ENCODE measurements around the gene MORN1.

MORN1 gene

DNA sequence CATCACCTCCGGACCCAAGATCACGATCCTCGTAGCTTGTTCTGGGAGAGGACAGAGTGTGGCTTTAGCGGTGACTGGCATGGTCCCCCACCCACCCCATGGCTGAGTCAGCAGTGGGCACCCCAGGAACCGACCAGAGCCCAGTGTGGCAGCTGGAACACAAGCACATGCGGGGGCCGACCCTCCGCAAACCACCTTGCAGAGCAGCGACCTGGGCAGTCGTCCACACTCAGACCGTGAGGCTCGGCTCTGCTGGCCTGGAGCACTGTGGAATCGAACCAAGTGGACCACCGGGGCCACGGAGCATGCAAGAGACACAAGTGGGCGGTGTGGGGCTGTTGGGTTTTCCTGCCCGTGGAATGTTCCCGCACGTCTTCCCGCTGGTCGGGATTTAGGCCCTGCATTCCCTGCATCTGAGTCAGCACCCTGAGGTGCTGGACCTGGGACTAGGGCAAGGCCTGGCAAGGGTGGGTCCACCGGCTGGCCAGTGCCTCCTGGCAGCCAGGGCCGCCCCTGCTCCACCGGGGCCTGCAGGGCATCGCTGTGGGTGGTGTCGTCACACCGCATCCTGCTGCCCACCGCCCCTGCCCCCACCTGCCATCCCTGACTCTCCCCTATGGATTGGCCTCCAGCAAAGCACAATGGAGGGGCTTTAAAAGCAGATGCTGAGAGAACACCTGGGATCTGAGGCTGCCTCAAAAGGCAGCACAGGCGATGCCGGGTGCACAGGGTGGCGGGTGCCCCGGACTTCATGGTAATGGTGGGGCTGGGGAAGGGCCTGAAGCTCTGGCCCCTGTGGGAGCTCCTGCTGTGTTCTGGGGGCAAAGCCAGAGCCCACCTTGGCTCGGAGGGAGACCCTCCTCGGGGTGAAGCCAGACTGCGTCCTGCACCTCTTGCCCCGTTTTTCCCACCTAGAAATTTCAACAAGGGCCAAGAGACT is 18.5 kb downstream of the MORN1 start:
- no peak for DNase-seq (ENCODE audit: low read depth)

- no peak for DNase-seq (ENCODE audit: low read depth)
Observed at GRCh38 chr1:2368053-2368744, 23.2 kb downstream of the MORN1 start.

DNA sequence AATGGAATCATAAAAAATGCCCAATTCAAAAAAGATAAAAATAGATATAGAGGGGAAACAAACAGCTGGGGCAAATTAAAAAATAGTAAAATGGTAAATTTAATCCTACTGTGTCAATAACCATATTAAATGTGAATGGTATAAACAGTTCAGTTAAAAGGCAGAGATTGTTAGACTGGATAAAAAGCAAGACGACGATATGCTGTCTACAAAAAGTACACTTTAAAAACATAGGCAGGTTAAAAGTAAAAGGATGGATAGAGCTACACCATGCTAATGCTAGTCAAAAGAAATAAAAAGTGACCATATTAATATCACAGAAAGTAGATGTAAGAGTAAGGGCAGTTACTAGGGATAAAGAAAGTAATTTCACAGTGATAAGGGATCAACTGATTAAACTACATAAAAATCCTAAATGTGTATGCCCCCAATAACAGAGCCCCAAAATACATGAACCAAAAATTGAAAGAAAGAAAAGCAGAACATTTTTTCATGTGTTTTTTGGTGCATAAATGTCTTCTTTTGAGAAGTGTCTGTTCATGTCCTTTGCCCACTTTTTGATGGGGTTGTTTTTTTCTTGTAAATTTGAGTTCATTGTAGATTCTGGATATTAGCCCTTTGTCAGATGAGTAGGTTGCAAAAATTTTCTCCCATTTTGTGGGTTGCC is 27.4 kb downstream of the MORN1 start:
- no peak for DNase-seq (ENCODE audit: low read depth)

DNA sequence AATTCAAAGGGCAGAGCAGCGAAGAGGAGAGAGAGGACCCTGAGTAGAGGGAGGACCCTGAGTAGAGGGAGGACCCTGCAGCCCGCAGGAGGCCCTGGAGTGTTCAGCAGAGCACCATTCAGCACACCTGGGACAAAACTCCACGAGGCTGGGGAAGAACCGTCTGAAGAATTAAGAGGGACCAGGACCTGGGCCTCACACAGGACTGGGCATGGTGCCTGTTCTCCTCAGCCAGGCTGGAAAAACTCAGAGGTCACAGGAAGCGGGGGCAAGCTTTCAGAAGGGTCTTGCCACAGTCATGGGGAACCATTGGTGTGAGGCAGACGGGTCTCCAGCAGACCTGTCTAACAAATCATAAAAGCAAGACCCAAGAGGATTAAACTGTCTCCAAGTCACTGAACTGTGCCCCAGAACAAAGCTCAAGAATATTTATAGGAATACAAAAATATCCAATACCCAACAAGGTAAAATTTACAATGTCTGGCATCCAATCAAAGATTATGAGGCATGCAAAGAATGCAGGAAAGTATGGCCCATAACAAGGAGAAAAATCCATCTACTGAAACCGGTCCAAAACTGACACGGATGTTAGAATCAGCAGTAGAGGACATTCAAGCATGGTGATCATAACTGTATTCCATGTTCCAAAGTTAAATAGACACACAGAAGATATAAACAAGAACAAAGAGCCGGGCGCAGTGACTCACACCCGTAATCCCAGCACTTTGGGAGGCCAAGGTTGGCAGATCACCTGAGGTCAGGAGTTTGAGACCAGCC is 30.6 kb downstream of the MORN1 start:
- DNase-seq (ENCODE audit: low read depth) = no peak

GRCh38 chr1:2358651-2359640 is 32.4 kb downstream of the MORN1 start:
- DNase-seq (ENCODE audit: low read depth) = no peak

DNA sequence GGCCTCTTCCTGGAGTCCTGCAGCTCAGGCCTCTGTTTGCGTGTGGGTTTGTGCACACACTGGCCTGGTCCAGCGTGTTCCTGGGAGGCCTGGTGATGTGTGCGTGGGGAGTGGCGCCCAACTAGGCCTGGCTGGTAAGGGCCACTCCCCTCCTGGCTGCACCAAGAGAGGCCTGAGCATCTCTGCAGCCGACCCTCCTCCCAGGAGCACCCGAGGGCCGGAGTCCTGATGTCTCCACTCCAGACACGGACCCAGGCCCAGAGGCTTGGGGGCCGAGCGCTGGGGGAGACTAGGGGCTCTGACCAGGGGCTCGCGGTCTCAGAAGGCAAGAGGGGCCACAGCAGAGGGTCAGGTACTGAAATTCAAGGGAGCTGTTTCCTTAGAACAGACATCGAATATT is 33.3 kb downstream of the MORN1 start:
- no peak for DNase-seq (ENCODE audit: low read depth)

DNA sequence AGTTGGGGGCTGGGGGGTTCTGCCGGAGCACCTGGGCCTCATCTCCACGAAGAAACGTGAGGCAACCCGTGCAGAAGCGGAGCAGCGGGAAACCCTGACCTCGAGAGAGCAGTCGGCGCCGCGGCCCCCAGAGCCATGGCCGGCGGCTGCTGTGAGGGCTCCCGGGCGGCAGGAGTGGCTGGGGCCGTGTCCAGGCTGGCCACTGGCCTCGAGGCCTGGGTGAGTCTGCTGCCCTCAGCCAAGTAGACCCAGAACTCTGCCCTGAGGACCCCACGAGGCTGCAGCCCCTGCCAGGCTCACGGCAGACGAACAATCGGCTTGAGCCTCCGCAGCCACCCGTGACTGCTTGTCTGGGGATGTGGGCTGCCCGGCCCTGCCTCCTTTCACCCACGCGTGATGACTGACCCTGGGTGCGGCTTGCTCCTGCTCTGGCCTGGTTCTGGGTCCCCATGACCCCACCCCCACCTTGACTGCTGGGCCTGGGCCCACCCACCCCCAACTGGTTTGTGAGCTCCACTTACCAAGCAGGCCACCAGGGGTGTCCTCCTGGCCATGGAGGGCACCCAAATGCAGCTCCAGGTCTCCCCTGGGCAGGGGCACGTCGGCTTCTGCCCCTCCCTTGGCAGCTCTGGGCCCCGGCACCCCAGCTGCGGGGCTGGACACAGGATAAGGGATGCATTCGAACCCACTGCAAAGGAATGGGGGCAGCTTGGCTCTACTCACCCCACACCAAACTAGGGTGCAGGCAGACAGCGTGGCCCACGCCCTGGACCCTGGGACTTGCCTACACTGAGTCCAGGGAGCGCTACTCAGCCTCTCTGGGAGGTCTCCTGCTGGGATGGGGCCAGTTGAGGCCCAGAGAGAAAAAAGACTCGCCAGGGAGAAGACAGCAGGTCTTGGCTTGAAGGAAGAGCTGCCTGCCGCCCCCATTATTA is 34.2 kb downstream of the MORN1 start:
- no peak for DNase-seq (ENCODE audit: low read depth)

GRCh38 chr1:2356401-2356800 is 35.0 kb downstream of the MORN1 start:
- DNase-seq (ENCODE audit: low read depth) = no peak

- DNase-seq (ENCODE audit: low read depth) = no peak
Observed at GRCh38 chr1:2355373-2356261, 35.7 kb downstream of the MORN1 start.

DNA sequence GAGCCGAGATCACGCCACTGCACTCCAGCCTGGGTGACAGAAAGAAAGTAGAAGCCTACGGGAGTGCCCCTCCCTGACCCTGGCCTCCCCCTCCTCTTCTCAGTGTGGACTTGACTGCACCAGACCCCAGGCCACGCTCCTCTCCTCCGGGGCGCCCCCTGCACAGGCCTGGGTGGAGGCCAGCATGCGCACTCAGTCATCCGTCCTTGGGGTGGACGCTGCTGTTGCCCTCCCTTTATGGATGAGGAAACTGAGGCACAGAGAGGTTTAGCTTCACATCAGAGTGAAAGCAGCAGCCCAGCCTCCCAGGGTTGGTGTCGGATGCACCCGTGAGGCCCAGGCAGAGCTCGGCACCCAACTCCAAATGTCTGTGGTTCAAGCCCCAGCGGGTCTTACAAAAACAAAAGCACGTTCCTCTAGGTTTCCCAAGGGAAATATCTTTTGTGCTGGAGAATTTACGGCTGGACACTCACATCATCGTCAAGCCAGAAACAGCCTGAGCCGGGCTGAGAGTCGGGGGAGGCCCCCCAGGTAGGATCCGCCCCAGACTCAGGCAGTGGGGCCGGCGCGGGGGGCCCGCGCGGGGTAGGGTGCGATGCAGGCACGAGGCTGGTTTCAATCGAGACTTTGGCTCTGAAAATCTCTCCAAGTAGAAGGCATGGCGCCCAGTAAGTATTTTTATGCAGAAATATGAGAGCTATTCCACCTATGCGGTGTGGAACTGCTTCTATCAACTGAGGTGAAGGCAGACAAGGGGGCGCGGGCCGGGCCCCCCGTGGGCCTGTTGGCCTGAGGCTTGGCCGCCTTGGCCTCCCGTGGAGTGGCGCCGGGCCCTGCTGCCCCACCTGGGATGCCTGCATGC is 36.6 kb downstream of the MORN1 start:
- DNase-seq (ENCODE audit: low read depth) = no peak

DNA sequence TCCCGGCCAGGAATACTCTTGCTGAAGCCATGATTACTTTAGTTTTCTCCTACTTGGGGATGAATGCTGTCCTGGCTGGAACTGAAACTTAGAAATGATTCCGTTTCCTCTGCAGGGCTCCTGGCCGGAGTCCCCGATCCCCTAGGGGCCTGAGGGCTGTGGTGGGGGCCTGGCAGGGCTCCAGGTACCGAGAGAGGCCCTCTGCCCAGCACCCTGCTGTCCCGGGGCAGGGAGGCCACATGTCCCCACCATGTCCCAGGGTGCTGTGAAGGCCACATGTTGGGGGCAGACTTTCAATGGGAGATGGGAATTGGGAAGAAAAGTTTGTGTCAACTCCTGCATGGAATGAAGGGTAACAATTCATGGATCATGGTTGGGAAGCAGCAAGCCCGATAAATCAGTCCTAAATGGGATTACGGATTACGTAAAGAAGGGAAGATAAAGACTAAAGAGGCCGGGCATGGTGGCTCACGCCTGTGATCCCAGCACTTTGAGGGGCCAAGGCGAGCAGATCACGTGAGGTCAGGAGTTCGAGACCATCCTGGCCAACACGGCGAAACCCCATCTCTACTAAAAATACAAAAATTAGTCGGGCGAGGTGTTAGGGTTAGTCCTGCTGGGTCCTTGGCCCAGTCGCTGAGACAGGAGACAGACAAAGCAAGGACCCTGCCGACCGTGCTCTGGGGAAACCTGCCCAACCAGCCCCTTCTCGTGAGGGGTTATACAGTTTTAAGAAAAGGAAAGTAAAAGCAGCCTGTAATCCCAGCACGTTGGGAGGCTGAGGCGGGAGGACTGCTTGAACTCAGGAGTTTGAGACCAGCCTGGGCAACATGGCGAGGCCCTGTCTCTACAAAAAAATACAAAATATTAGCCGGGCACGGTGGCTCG is 37.6 kb downstream of the MORN1 start:
- no peak for DNase-seq (ENCODE audit: low read depth)

DNA sequence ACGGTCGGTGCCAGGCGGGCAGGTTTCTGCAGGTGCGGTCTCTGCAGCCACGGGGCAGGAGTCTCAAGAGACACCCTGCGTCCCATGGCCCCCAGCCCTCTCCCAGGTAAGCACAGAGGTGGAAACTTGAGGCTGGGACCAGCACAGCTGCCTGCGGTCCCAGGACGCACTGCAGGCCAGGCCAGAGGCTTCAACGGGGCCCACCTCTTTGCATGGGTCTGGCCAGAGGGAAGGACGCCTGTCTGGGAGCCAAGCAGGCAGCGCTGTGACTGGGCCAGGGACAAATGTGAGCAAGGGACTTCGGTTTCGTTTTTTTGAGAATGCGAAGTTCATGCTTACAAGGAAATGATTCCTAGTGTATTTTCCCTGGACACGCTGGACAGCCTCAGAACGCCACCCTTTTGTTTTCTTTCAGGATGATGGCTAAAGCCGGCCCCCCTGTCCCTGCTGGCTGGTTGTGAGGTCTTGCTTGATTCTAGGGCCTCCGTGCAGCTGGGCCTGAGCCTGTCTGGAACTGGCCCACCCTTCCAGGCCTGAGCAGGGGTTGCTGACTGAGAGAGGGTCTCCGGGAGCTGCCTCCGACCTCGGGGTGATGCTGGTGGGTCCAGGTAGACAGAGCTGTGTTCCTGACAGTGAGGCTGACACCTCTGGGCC is 38.3 kb downstream of the MORN1 start:
- DNase-seq (ENCODE audit: low read depth) = no peak

DNA sequence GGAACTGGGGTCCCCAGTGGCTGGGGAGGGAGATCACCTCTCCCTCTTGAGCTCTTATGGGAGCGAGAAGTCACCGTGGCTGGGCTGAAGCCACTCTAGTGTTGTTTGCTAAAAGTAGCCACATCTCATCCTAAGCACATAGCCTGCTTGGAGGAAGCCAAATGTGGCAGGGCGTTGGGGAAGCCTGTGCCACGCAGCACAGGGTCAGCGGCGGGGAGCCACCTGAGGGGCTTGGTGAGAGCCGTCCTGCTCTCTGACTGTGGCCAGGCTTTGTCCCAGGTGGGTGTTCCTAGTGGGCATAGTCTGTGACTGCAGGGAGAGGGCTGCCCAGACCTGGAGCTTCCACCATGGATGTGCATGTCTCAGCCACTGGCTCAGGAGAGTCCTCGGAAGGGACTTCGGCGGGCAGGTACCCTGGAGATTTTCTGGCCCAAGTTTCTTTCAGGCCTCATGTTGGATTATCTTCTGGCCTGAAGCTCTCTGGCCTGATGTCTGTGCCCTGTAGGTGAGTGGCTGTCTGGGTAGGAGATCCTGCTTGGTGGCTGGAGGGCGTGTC is 38.9 kb downstream of the MORN1 start:
- no peak for DNase-seq (ENCODE audit: low read depth)

DNA sequence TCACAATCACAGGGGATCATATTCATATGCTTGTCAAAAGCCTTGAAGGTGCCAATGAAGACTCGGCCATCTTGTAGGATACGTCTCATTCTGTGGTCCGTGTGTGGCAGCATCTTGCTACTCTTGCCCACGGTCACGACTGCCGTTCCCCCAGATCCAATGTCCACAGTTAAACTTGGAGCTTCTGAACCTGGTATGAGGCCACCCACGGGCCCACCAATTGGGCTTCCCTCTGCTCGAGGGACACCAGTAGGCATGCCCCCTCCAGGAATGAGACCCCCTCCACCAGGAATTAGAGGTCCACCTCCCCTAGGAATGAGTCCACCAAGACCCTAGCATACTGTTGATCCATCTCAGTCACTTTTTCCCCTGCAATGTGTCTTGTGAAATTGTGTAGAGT is 39.6 kb downstream of the MORN1 start:
- no peak for DNase-seq (ENCODE audit: low read depth)

GRCh38 chr1:2350911-2351655 is 40.3 kb downstream of the MORN1 start:
- DNase-seq (ENCODE audit: low read depth) = no peak
